ENCODE results near the gene TIMM23B.
"Not testable (repeated sequence)": the region's sequence is repeated elsewhere in the genome, so short reads cannot be mapped to it uniquely, and the experiment has no call there.

DNA sequence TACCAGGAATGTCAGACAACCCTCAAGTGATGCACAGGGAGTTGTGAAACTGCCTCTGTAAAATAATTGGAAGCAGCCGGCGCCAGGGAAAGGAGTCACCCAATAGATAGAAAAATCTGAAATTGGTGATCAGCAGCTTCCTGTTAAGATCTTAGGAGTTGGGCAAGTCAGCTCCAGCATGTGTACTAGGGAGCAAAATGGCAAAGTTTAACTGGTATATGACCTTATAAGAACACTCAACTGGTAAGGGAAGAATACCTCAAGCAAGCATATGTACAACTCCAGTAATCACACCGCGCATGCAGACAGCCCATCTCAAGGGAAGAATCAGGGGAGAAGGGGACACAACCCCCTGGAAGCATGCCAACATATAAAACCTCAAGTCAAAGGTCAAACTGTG is 18.3 kb upstream of the TIMM23B start:
- TF ChIP-seq, protein P1, sequence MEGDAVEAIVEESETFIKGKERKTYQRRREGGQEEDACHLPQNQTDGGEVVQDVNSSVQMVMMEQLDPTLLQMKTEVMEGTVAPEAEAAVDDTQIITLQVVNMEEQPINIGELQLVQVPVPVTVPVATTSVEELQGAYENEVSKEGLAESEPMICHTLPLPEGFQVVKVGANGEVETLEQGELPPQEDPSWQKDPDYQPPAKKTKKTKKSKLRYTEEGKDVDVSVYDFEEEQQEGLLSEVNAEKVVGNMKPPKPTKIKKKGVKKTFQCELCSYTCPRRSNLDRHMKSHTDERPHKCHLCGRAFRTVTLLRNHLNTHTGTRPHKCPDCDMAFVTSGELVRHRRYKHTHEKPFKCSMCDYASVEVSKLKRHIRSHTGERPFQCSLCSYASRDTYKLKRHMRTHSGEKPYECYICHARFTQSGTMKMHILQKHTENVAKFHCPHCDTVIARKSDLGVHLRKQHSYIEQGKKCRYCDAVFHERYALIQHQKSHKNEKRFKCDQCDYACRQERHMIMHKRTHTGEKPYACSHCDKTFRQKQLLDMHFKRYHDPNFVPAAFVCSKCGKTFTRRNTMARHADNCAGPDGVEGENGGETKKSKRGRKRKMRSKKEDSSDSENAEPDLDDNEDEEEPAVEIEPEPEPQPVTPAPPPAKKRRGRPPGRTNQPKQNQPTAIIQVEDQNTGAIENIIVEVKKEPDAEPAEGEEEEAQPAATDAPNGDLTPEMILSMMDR (conservative IDR thresholded peaks at IDR 0.05 in 1 of 2, IDR thresholded peaks at IDR 0.05 in 1 of 2; ENCODE audit: low read depth in 1 of 2, low read length in 2 of 2): not testable (repeated sequence)
- TF ChIP-seq EZH2 (IDR thresholded peaks at IDR 0.05; ENCODE audit: low read length, missing control alignments): not testable (repeated sequence)
